ENCODE results near the gene RING1. TPM values are rescaled to one million over a fixed set of nuclear protein-coding genes. Genes with fewer than 3 reads are reported as not detected.

The RING1 gene
- total RNA-seq, 2 experiments from 2014 or later = 27.1 to 28.6 TPM

GRCh38 chr6:33175436-33176069, 32.7 kb upstream of the RING1 start:
- Histone ChIP-seq H3K4me3 (ENCODE audit: low read length) (no peak overlapping the region), H3K27ac (ENCODE audit: low read depth in 1 of 2, low read length in 2 of 2) (no peak overlapping the region), H3K9me3 (ENCODE audit: control insufficient read depth in 1 of 2, insufficient read depth in 1 of 2, low read length in 2 of 2) (no peaks in the 10 kb centered on the region), H3K4me1 (ENCODE audit: insufficient read depth, low read length) (no peaks in the 10 kb centered on the region), H3K27me3 (ENCODE audit: control insufficient read depth in 1 of 2, insufficient read depth in 2 of 2, low read length in 2 of 2) (peaks cover 0 to 3% of the 10 kb centered on the region in 2 experiments), H3K36me3 (ENCODE audit: insufficient read depth, low read length) (no peaks in the 10 kb centered on the region)
- ATAC-seq (ENCODE audit: poor library complexity) = no peak
- H3K27ac Mint-ChIP-seq = no peak overlapping the region
- no peaks in the 10 kb centered on the region for H3K36me3 Mint-ChIP-seq (ENCODE audit: low read depth)
- TF ChIP-seq CTCF (IDR thresholded peaks at IDR 0.05) = no peak
- ChIA-PET CTCF (no interaction called here), POLR2A (no interaction called here)
- no peak for DNase-seq
- H3K9me3 Mint-ChIP-seq = no peaks in the 10 kb centered on the region
- H3K27me3 Mint-ChIP-seq = peaks cover 11% of the 10 kb centered on the region
- no peaks in the 10 kb centered on the region for H3K4me1 Mint-ChIP-seq (ENCODE audit: low read depth)
- intact Hi-C loops (cut with DNase I, micrococcal nuclease) = no loop called here
- H3K4me3 Mint-ChIP-seq = no peak overlapping the region

GRCh38 chr6:33176906-33177305, 31.4 kb upstream of the RING1 start:
- ChIA-PET CTCF (no interaction called here), POLR2A (no interaction called here)
- H3K9me3 Mint-ChIP-seq = no peaks in the 10 kb centered on the region
- DNase-seq (no peak), ATAC-seq (ENCODE audit: poor library complexity) (no peak)
- H3K27me3 ChIP-seq (ENCODE audit: control insufficient read depth in 1 of 2, insufficient read depth in 2 of 2, low read length in 2 of 2) = peaks cover 0 to 3% of the 10 kb centered on the region in 2 experiments
- peaks cover 11% of the 10 kb centered on the region for H3K27me3 Mint-ChIP-seq
- H3K4me1 ChIP-seq (ENCODE audit: insufficient read depth, low read length) = no peaks in the 10 kb centered on the region
- no peaks in the 10 kb centered on the region for H3K4me1 Mint-ChIP-seq (ENCODE audit: low read depth)
- intact Hi-C loops (cut with DNase I, micrococcal nuclease) = no loop called here
- no peaks in the 10 kb centered on the region for H3K36me3 Mint-ChIP-seq (ENCODE audit: low read depth)
- TF ChIP-seq CTCF (IDR thresholded peaks at IDR 0.05) = no peak
- no peak overlapping the region for H3K27ac ChIP-seq (ENCODE audit: low read depth in 1 of 2, low read length in 2 of 2)
- H3K9me3 ChIP-seq (ENCODE audit: control insufficient read depth in 1 of 2, insufficient read depth in 1 of 2, low read length in 2 of 2) = no peaks in the 10 kb centered on the region
- H3K36me3 ChIP-seq (ENCODE audit: insufficient read depth, low read length) = no peaks in the 10 kb centered on the region
- H3K27ac Mint-ChIP-seq = no peak overlapping the region
- no peak overlapping the region for H3K4me3 Mint-ChIP-seq
- H3K4me3 ChIP-seq (ENCODE audit: low read length) = no peak overlapping the region

GRCh38 chr6:33177552-33178446, 30.5 kb upstream of the RING1 start:
- Histone ChIP-seq H3K4me1 (ENCODE audit: insufficient read depth, low read length) (peaks cover 3% of the 10 kb centered on the region), H3K36me3 (ENCODE audit: insufficient read depth, low read length) (no peaks in the 10 kb centered on the region), H3K27ac (ENCODE audit: low read depth in 1 of 2, low read length in 2 of 2) (no peak overlapping the region), H3K4me3 (ENCODE audit: low read length) (no peak overlapping the region), H3K9me3 (ENCODE audit: control insufficient read depth in 1 of 2, insufficient read depth in 1 of 2, low read length in 2 of 2) (no peaks in the 10 kb centered on the region), H3K27me3 (ENCODE audit: control insufficient read depth in 1 of 2, insufficient read depth in 2 of 2, low read length in 2 of 2) (peaks cover 0 to 1% of the 10 kb centered on the region in 2 experiments)
- intact Hi-C loops (cut with DNase I, micrococcal nuclease) = no loop called here
- CTCF ChIA-PET = no interaction called here
- peaks cover 2% of the 10 kb centered on the region for H3K36me3 Mint-ChIP-seq (ENCODE audit: low read depth)
- TF ChIP-seq CTCF (IDR thresholded peaks at IDR 0.05) = no peak
- DNase-seq = no peak
- H3K4me1 Mint-ChIP-seq (ENCODE audit: low read depth) = peaks cover 3% of the 10 kb centered on the region
- POLR2A ChIA-PET = interaction anchor here (1.2 kb wide), 1 partner anchor 31 kb away, joined by 3 read pairs; the partner anchor contains the start of gene RING1
- H3K9me3 Mint-ChIP-seq = peaks cover 2% of the 10 kb centered on the region
- no peak overlapping the region for H3K4me3 Mint-ChIP-seq
- peaks cover 11% of the 10 kb centered on the region for H3K27me3 Mint-ChIP-seq
- no peak for ATAC-seq (ENCODE audit: poor library complexity)
- no peak overlapping the region for H3K27ac Mint-ChIP-seq
